Lung (tissue), 12 donors: ENCODE data around the gene GTF2H1. TPM values are rescaled to one million over a fixed set of nuclear protein-coding genes. Genes with fewer than 3 reads are reported as not detected.
A peak's percentile ranks its signal among the peaks of the same experiment; 100 is the strongest.

Experiments
- ATAC-seq: fragments of 200-7000 bp; cut with Tn5 transposase; one replicate; pipeline ENCODE4 v1.9.1; 2020; ENCODE audit warnings: moderate number of reproducible peaks; ENCODE audit not compliant: insufficient read depth, low FRiP score
- DNase-seq, 3 donors: peaks; one replicate each; pipeline ENCODE4 v3.0.0-alpha.2; 2013 to 2017
- H3K27ac ChIP-seq, 2 donors: one replicate each; pipeline ENCODE4 v1.5.1; 2013; ENCODE audit warnings: mild to moderate bottlenecking in 2 of 2, moderate library complexity in 2 of 2, control low read depth in 1 of 2, inconsistent platforms in 1 of 2, low read depth in 1 of 2, low read length in 1 of 2
- H3K27me3 ChIP-seq, 3 donors: one replicate each; pipeline ENCODE4 v1.5.1; 2013; ENCODE audit warnings: low read length in 2 of 3; ENCODE audit not compliant: control insufficient read depth in 3 of 3, insufficient read depth in 3 of 3
- H3K36me3 ChIP-seq, 4 donors: one replicate each; pipeline ENCODE4 v1.5.1; 2013; ENCODE audit warnings: low read length in 4 of 4, mild to moderate bottlenecking in 1 of 4, moderate library complexity in 1 of 4; ENCODE audit not compliant: control insufficient read depth in 4 of 4, insufficient read depth in 4 of 4
- H3K4me1 ChIP-seq, 5 donors: one replicate each; pipeline ENCODE4 v1.5.1; 2013; ENCODE audit warnings: low read length in 5 of 5, mild to moderate bottlenecking in 2 of 5, moderate library complexity in 1 of 5; ENCODE audit not compliant: control insufficient read depth in 5 of 5, insufficient read depth in 5 of 5
- H3K4me3 ChIP-seq: one replicate; pipeline ENCODE4 v1.5.1; 2013; ENCODE audit warnings: mild to moderate bottlenecking, control low read depth, moderate library complexity
- H3K9ac ChIP-seq, 2 donors: one replicate each; pipeline ENCODE4 v1.5.1; 2013; ENCODE audit warnings: low read length in 2 of 2, control low read depth in 1 of 2; ENCODE audit not compliant: insufficient read depth in 1 of 2
- H3K9me3 ChIP-seq, 4 donors: one replicate each; pipeline ENCODE4 v1.5.1; 2013; ENCODE audit warnings: low read length in 3 of 4, mild to moderate bottlenecking in 1 of 4, moderate library complexity in 1 of 4; ENCODE audit not compliant: control insufficient read depth in 4 of 4, insufficient read depth in 3 of 4
- WGBS, 2 donors: extraction: QIAGEN DNeasy Blood & Tissue Kit; methylation state at CpG; one replicate each; pipeline ENCODE4 v1.1.7; 2013; 5-methylcytosine and 5-hydroxymethylcytosine counted together
- polyA plus RNA-seq, 2 donors: library from polyadenylated mRNA; stranded (reverse); fragments of 200-250 nt; gene quantifications; one replicate each; pipeline ENCODE4 v1.2.1, GENCODE V29; 2013
- total RNA-seq, 2 donors: library from RNA; depleted of rRNA in 1 of 2; stranded (reverse); fragments of >200 nt in 1 of 2; gene quantifications; one replicate each; pipeline ENCODE4 v1.2.1, GENCODE V29; 2014 to 2021
- TF ChIP-seq, protein P1 (sequence below): IDR thresholded peaks from 2 replicates; pipeline ENCODE4 v1.5.1; 2012; ENCODE audit warnings: mild to moderate bottlenecking; ENCODE audit errors: control extremely low read depth, extremely low read depth
- donor health status: control.
- donor health status: control.
- donor health status: Bipolar disorder and iron deficiency.
- donor health status: healthy.
- donor health status: DM: yes; HTN: yes; CAD: no.

Gene GTF2H1
- total and polyA plus RNA-seq, 4 donors = 20.2 to 87.9 (median 32.6) TPM

DNA sequence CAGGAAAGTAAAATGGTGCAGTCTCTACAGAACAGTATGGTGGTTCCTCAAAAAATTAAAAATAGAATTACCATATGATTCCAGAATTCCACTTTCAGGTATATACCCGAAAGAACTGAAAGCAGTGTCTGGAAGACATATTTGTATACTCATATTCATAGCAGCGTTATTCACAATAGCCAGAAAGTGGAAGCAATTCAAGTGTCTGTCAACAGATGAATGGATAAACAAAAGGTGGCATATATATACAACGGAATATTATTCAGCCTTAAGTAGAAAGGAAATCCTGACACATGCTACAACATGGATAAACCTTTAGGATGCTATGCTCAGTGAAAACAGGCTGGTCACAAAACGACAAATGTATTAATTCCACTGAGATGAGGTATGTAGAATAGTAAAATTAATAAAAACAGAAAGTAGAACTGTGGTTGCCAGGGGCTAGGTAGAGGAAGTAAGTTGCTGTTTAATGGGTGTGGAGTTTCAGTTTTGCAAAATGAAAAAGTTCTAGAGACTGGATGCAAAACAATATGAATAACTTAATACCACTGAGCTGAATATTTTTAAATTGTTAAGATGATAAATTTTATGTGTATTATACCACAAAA, 41.8 kb upstream of the GTF2H1 start:
- no peak for DNase-seq
- no peak for ATAC-seq
- Histone ChIP-seq H3K27me3 (no peaks in the 10 kb centered on the region), H3K9me3 (no peaks in the 10 kb centered on the region), H3K4me1 (no peaks in the 10 kb centered on the region), H3K36me3 (peaks cover 12 to 30% (median 18%) of the 10 kb centered on the region in 4 donors), H3K4me3 (no peak overlapping the region), H3K9ac (no peak overlapping the region), H3K27ac (no peak overlapping the region)
- WGBS, 2 donors = 57 to 64% methylated on average over 4 of the region's 4 CpGs
- TF ChIP-seq, protein P1, sequence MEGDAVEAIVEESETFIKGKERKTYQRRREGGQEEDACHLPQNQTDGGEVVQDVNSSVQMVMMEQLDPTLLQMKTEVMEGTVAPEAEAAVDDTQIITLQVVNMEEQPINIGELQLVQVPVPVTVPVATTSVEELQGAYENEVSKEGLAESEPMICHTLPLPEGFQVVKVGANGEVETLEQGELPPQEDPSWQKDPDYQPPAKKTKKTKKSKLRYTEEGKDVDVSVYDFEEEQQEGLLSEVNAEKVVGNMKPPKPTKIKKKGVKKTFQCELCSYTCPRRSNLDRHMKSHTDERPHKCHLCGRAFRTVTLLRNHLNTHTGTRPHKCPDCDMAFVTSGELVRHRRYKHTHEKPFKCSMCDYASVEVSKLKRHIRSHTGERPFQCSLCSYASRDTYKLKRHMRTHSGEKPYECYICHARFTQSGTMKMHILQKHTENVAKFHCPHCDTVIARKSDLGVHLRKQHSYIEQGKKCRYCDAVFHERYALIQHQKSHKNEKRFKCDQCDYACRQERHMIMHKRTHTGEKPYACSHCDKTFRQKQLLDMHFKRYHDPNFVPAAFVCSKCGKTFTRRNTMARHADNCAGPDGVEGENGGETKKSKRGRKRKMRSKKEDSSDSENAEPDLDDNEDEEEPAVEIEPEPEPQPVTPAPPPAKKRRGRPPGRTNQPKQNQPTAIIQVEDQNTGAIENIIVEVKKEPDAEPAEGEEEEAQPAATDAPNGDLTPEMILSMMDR = no peak

DNA sequence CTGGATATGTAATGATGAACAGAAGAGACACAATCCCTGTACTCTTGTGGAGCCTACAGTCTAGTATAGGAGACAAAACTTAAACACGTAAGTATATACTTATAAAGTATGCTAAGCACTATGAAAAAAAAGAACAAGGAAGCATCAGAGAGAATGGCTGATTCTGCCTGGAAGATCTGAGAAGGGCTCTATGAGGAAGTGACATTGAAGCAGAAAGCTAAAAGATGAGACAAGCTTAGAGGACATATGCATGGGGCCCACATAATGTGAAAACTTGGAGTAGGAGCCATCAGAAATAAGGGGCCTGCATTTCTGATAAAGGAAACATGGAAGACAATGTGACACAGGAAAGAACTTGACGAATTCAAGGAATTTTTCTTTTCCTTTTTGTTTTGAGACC, 39.7 kb upstream of the GTF2H1 start:
- 88 to 96% methylated on average over 2 of the region's 2 CpGs for WGBS, 2 donors
- peaks cover 24 to 41% (median 27%) of the 10 kb centered on the region in 4 donors for H3K36me3 ChIP-seq
- no peak for ATAC-seq

DNA sequence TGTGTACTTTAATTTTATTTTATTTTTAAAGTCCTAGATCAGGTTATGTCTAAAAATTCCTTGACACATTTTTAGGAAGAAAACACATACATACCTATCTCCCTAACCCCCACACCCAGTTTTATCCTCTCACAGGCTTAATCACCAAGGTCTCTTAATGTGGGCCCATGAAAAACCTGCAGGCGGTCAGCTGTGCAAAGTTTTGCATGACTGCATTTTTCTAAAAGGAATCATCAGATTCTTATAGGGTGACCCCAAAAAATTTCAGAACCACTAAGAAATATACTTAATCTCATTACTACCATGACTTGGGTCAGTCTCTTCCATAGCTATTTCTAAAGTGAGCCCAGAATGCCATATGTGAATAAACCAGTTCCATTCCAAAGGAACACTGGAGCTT, 36.5 kb upstream of the GTF2H1 start:
- H3K36me3 ChIP-seq = peaks cover 21 to 34% (median 27%) of the 10 kb centered on the region in 4 donors
- no peak overlapping the region for H3K4me3 ChIP-seq
- 97 to 99% methylated on average over 1 of the region's 1 CpG for WGBS, 2 donors
- H3K27ac ChIP-seq = no peak overlapping the region
- peaks cover 0 to 7% (median 3%) of the 10 kb centered on the region in 5 donors for H3K4me1 ChIP-seq
- H3K27me3 ChIP-seq = no peaks in the 10 kb centered on the region
- TF ChIP-seq, protein P1 = no peak
- no peaks in the 10 kb centered on the region for H3K9me3 ChIP-seq
- no peak for DNase-seq
- H3K9ac ChIP-seq = no peak overlapping the region
- no peak for ATAC-seq

More for the DNA sequence above, 39.7 kb upstream of the GTF2H1 start:
- TF ChIP-seq, protein P1 = no peak
- Histone ChIP-seq H3K27me3 (no peaks in the 10 kb centered on the region), H3K9ac (no peak overlapping the region), H3K4me1 (no peaks in the 10 kb centered on the region), H3K4me3 (no peak overlapping the region), H3K27ac (no peak overlapping the region), H3K9me3 (no peaks in the 10 kb centered on the region)
- DNase-seq = no peak

DNA sequence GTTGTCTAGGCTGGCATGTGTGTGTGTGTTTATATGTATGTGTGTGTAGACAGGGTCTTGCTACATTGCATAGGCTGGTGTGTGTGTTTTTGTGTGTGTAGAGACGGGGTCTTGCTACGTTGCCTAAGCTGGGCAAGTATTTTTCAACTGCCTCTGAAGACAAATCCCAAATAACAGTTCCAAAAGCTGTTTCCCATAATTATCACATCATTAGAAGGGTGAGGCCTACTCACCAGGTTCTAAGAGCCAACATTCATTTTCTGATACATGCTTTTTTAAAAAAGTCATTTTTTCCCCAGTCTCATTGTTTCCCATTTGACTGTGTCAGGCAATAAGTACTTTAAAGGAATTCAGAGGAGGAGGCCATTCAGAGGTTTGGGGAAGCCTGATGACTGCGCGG, 33.5 kb upstream of the GTF2H1 start:
- WGBS, 2 donors = 87 to 90% methylated on average over 4 of the region's 4 CpGs
- H3K36me3 ChIP-seq = peaks cover 27 to 32% (median 29%) of the 10 kb centered on the region in 4 donors
- no peaks in the 10 kb centered on the region for H3K9me3 ChIP-seq

More for the DNA sequence above, 33.5 kb upstream of the GTF2H1 start:
- Histone ChIP-seq H3K27ac (no peak overlapping the region), H3K4me3 (no peak overlapping the region), H3K27me3 (no peaks in the 10 kb centered on the region), H3K9ac (no peak overlapping the region), H3K4me1 (peaks cover 0 to 7% (median 3%) of the 10 kb centered on the region in 5 donors)
- ATAC-seq (no peak), DNase-seq (peak in 2 of 3 donors; percentile 67 to 71)
- TF ChIP-seq, protein P1 = no peak
